ENCODE data around the gene RIPPLY3.

The RIPPLY3 gene

DNA sequence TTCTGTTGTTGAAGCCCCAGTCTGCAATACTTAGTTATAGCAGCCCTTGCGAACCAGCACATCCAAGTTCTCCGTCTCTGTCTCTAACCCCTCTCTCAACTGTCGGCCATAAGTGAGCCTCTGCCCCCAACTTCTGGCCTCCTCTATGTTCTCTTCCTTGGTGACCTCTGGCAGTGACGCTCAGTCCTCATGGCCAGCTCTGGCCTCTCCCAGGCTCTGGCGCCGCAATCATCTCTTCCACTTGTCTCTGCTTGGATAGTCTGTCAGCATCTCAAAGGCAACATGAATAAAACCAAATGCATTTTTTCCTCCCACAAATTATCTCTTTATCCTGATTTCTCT, 31.7 kb upstream of the RIPPLY3 start:
- H3K36me3 ChIP-seq (ENCODE audit: insufficient read depth), result no peaks in the 10 kb centered on the region
- no peak overlapping the region for H3K4me2 ChIP-seq
- H3K79me2 ChIP-seq (ENCODE audit: insufficient read depth, low read depth), result no peaks in the 10 kb centered on the region
- H3K4me3 ChIP-seq (IDR thresholded peaks at IDR 0.05; ENCODE audit: insufficient read depth, low read depth, low read length), result no peak overlapping the region
- H2AFZ ChIP-seq (ENCODE audit: low read depth), result no peak overlapping the region
- H3K27me3 ChIP-seq (ENCODE audit: insufficient read depth, low read depth), result no peaks in the 10 kb centered on the region
- H3K9ac ChIP-seq, result no peak overlapping the region
- peaks cover 3% of the 10 kb centered on the region for H3K4me1 ChIP-seq (ENCODE audit: low read depth, poor library complexity, severe bottlenecking)
- H3K27ac ChIP-seq, result no peak overlapping the region
- no peak for TF ChIP-seq CTCF (conservative IDR thresholded peaks at IDR 0.05; ENCODE audit: low read depth, low read length)
- H4K20me1 ChIP-seq (ENCODE audit: insufficient read depth), result no peaks in the 10 kb centered on the region

DNA sequence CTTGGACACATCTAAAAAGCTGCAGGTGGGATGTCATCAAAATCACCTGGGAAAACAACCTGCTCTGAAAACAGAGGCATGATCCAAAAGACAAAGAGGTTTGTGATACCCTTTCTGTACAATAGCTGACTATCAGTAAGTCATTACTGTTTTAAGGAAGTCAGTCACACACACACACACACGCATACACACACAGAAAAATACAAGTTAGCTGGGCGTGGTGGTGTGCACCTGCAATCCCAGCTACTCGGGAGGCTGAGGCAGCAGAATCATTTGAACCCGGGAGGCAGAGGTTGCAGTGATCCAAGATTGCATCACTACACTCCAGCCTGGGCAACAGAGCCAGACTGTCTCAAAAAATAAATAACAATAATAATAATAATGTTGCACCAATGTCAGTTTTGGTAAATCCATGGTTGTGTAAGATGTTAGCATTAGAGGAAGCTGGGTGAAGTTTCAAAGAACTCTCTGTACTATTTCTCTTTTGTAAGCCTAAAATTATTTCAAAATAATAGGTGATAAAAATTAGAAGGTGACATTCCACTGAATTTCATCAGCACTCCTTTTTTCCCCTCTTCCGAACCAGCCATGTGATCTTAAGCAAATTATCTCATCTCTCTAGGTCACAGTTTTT, 30.2 kb upstream of the RIPPLY3 start:
- H3K27ac ChIP-seq, result no peak overlapping the region
- no peaks in the 10 kb centered on the region for H3K36me3 ChIP-seq (ENCODE audit: insufficient read depth)
- H3K4me3 ChIP-seq (IDR thresholded peaks at IDR 0.05; ENCODE audit: insufficient read depth, low read depth, low read length), result no peak overlapping the region
- H2AFZ ChIP-seq (ENCODE audit: low read depth), result no peak overlapping the region
- H3K4me2 ChIP-seq, result no peak overlapping the region
- no peak for TF ChIP-seq CTCF (conservative IDR thresholded peaks at IDR 0.05; ENCODE audit: low read depth, low read length)
- H3K79me2 ChIP-seq (ENCODE audit: insufficient read depth, low read depth), result no peaks in the 10 kb centered on the region
- H4K20me1 ChIP-seq (ENCODE audit: insufficient read depth), result no peaks in the 10 kb centered on the region
- H3K27me3 ChIP-seq (ENCODE audit: insufficient read depth, low read depth), result no peaks in the 10 kb centered on the region
- peaks cover 3% of the 10 kb centered on the region for H3K4me1 ChIP-seq (ENCODE audit: low read depth, poor library complexity, severe bottlenecking)
- no peak overlapping the region for H3K9ac ChIP-seq

DNA sequence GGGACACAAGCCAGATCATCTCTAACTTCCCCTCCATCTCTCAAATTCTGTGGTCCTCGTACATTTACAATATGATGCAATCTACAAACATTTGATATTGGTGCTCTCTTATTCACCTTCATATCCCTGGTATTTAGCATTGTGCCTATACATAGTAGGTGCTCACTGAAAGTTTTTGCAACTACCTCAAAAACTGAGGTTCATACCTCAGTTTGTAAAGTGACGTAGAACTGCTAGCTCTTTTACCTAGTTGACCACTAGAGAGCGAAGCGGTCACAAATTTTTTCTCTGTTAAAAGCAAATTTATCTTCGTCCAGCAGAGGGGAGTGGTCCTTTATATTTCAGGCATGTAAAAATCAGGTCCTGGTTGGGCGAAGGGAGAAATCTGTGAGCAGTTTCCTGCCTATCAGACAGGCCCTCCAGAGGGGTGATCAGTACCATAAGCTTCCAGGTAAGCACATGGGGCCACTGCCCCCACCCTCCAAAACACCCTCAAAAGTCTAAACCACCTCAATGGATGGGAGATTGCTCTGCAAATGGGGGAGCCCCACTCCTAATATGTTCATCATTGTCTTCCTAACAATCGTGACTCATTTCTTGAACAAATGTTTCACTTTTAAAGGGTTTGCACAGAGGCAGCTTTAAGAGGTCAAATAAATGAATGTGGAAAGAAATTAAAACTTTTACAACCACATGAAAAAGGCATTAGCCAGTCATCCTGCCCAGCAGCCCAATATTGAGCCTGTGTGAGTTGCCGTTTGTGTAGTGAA, 29.4 kb upstream of the RIPPLY3 start:
- 0 out of 2 replicates have a peak overlapping the region, but pooled peaks have one; percentile 17 for H3K27ac ChIP-seq
- no peaks in the 10 kb centered on the region for H3K36me3 ChIP-seq (ENCODE audit: insufficient read depth)
- H3K79me2 ChIP-seq (ENCODE audit: insufficient read depth, low read depth), result no peaks in the 10 kb centered on the region
- H3K27me3 ChIP-seq (ENCODE audit: insufficient read depth, low read depth), result no peaks in the 10 kb centered on the region
- H4K20me1 ChIP-seq (ENCODE audit: insufficient read depth), result no peaks in the 10 kb centered on the region
- H3K4me1 ChIP-seq (ENCODE audit: low read depth, poor library complexity, severe bottlenecking), result peaks cover 3% of the 10 kb centered on the region
- H3K4me2 ChIP-seq, result peak overlapping the region; percentile 24; the same call in 1 of the 2 replicates
- no peak overlapping the region for H3K9ac ChIP-seq
- H3K4me3 ChIP-seq (IDR thresholded peaks at IDR 0.05; ENCODE audit: insufficient read depth, low read depth, low read length), result no peak overlapping the region
- H2AFZ ChIP-seq (ENCODE audit: low read depth), result peak overlapping the region; percentile 65
- peak; percentile 76 for TF ChIP-seq CTCF (conservative IDR thresholded peaks at IDR 0.05; ENCODE audit: low read depth, low read length)

DNA sequence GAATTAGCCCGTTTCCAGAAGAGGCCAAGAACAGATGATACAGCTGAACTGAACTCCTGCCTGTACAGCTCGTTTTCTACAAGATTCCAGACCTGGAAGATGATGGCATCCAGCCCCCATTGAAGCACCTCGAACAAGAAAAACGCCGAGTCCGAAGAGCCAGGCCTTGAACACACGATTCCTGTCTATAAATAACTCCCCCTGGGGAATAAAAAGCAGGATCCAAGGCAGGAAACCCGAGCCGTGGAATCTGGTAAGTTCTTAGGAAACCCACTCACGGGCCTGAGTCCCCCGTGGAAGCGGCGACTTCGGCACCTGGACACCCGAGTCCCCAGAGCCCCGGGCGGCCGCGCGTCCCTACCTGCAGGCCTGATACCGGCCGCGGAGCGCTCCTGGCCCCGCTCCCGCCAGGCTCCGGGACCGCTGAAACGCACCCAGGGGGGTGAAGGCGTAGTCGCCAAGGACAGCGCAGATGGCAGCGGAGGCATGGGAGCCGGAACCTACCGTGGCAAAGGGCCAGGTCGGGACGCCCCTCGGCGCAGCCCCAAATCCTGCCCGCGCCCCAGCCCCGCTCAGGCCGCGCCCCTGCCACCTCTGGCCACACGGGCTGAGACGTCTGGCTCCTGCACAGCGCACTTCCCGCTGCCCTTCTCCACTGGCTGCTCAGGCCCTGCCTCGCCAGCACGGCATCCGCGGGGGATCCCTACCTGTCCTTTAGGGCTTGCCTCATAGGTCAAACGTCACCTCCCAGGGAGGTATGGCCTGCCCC, 26.0 kb upstream of the RIPPLY3 start:
- no peaks in the 10 kb centered on the region for H4K20me1 ChIP-seq (ENCODE audit: insufficient read depth)
- no peak for TF ChIP-seq CTCF (conservative IDR thresholded peaks at IDR 0.05; ENCODE audit: low read depth, low read length)
- H3K4me3 ChIP-seq (IDR thresholded peaks at IDR 0.05; ENCODE audit: insufficient read depth, low read depth, low read length), result no peak overlapping the region
- no peaks in the 10 kb centered on the region for H3K36me3 ChIP-seq (ENCODE audit: insufficient read depth)
- no peak overlapping the region for H2AFZ ChIP-seq (ENCODE audit: low read depth)
- peaks cover 3% of the 10 kb centered on the region for H3K4me1 ChIP-seq (ENCODE audit: low read depth, poor library complexity, severe bottlenecking)
- no peak overlapping the region for H3K4me2 ChIP-seq
- H3K27me3 ChIP-seq (ENCODE audit: insufficient read depth, low read depth), result no peaks in the 10 kb centered on the region
- H3K27ac ChIP-seq, result no peak overlapping the region
- H3K79me2 ChIP-seq (ENCODE audit: insufficient read depth, low read depth), result no peaks in the 10 kb centered on the region
- H3K9ac ChIP-seq, result no peak overlapping the region

All from KMS-11 (cell line).